Thyroid gland (tissue), 4 donors: ENCODE results near the gene KLF12. TPM values are rescaled to one million over a fixed set of nuclear protein-coding genes. Genes with fewer than 3 reads are reported as not detected.

Experiments used
- DNase-seq, 2 donors: peaks; one replicate each; pipeline ENCODE4 v3.0.0-alpha.2; 2019
- H3K27ac ChIP-seq, 3 donors: fragments of 200-600 bp; sonication (generic); 1 replicate in 2 of 3; 2 replicates in 1 of 3; pipeline ENCODE4 v1.5.1; 2016 to 2019; ENCODE audit warnings: mild to moderate bottlenecking in 1 of 3, moderate library complexity in 1 of 3
- H3K27me3 ChIP-seq: fragments of 200-600 bp; sonication (generic); one replicate; pipeline ENCODE4 v1.5.1; 2019
- H3K36me3 ChIP-seq, 2 donors: fragments of 200-600 bp; sonication (generic); one replicate each; pipeline ENCODE4 v1.5.1; 2016 to 2019
- H3K4me1 ChIP-seq, 2 donors: fragments of 200-600 bp; sonication (generic); one replicate each; pipeline ENCODE4 v1.5.1; 2017 to 2019
- H3K4me3 ChIP-seq, 3 donors: fragments of 200-600 bp; sonication (generic); replicated peaks in 1 of 3; 1 replicate in 2 of 3; 2 replicates in 1 of 3; pipeline ENCODE4 v1.5.1; 2016; ENCODE audit warnings: mild to moderate bottlenecking in 1 of 3
- H3K9me3 ChIP-seq: fragments of 200-600 bp; sonication (generic); one replicate; pipeline ENCODE4 v1.5.1; 2017
- CTCF ChIP-seq, 6 experiments: fragments of 200-600 bp in 3 of 6; fragments of 450-650 bp in 3 of 6; sonication (generic) in 3 of 6; IDR thresholded peaks; one replicate each; pipeline ENCODE4 v1.5.1; 2016 to 2019; ENCODE audit warnings: antibody characterized with exemption in 6 of 6, mild to moderate bottlenecking in 2 of 6, inconsistent platforms in 1 of 6, moderate library complexity in 1 of 6
- POLR2A ChIP-seq, 2 donors: fragments of 450-650 bp; IDR thresholded peaks; one replicate each; pipeline ENCODE4 v1.6.1; 2017; ENCODE audit warnings: antibody characterized with exemption in 2 of 2, mild to moderate bottlenecking in 2 of 2, moderate library complexity in 1 of 2
- WGBS, 2 donors: methylation state at CpG; one replicate each; pipeline ENCODE4 v1.1.5; 2017; 5-methylcytosine and 5-hydroxymethylcytosine counted together
- intact Hi-C: fragments of 100-400 bp; cut with DNase I; formaldehyde crosslinking; loops from one replicate; pipeline ENCODE4 v1.15.1; 2023
- total RNA-seq, 4 donors: library from RNA; depleted of rRNA; stranded (reverse); fragments of >200 nt; gene quantifications; one replicate each; pipeline ENCODE4 v1.2.3, GENCODE V29; 2016

Gene KLF12
- total RNA-seq, 4 donors from 2014 or later, result 3.2 to 6.1 (median 5.3) TPM

DNA sequence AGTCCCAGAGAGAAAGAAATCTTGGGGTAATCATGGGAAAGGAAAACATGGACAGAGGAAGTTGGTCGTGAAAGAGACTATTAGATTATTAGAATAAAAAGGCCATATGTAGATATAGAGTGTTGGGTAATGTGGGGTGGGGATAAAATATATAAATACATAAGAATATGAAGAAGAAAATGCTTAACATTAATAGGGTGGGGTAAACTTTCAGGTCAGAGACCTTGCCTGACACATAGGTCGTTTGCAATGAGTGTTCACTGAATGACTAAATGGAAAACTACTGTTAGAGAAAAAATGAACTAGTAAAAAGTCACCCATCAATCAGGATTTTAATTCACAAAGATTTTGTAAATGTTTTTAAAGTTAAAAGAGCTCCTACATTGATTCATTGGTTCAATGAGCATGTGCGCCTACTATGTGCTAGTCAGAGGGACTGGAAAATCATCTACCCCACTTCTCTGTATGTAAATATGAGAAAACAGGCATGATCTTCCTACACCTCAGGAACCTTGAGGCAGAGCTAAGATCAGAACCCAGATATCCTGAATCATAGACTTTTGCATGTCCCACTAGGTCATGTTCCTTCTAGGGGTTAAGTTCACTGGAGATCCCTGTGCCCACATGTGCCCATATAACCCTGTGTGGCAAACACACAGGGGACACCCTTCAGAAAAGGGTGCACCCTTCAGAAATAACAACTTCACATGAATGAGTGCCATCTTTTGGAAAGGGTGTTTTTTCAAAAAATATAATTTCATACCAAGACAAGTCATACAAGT, 24.6 kb upstream of the KLF12 start:
- 69 to 73% methylated on average over 3 of the region's 3 CpGs for WGBS, 2 donors
- no peak overlapping the region for H3K27ac ChIP-seq
- H3K4me1 ChIP-seq, result no peaks in the 10 kb centered on the region
- no peak for TF ChIP-seq POLR2A (IDR thresholded peaks at IDR 0.05)
- no peak for TF ChIP-seq CTCF (IDR thresholded peaks at IDR 0.05)
- no peak for DNase-seq
- no peaks in the 10 kb centered on the region for H3K9me3 ChIP-seq
- H3K4me3 ChIP-seq, result no peak overlapping the region
- no peaks in the 10 kb centered on the region for H3K27me3 ChIP-seq
- intact Hi-C loops, result no loop called here
- no peaks in the 10 kb centered on the region for H3K36me3 ChIP-seq

DNA sequence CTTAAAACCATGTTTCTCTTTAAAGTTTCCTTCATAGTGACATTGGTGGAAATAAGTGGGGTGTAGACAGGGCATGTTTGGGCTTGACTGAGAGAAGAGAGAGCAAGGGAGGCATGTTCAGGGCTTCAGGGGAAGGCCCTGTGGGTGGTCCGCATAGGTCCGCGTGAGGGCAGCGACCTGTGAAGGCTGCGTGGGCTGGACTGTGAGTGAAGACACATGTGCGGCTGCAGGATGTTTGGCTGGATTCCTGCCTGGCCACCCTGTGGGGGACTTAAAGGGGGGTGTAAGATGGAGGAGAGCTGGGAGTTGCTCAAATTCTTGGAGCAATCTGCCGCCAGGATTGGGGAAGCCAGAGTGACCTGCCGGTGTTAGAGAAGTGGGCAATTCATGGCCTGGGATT, 23.8 kb upstream of the KLF12 start:
- H3K36me3 ChIP-seq, result no peaks in the 10 kb centered on the region
- H3K4me1 ChIP-seq, result no peaks in the 10 kb centered on the region
- DNase-seq, result no peak
- H3K27me3 ChIP-seq, result no peaks in the 10 kb centered on the region
- TF ChIP-seq POLR2A (IDR thresholded peaks at IDR 0.05) (no peak), CTCF (IDR thresholded peaks at IDR 0.05) (no peak)
- intact Hi-C loops, result no loop called here
- 68 to 84% methylated on average over 8 of the region's 8 CpGs for WGBS, 2 donors
- no peak overlapping the region for H3K27ac ChIP-seq
- no peaks in the 10 kb centered on the region for H3K9me3 ChIP-seq
- no peak overlapping the region for H3K4me3 ChIP-seq

GRCh38 chr13:74154981-74155380, 20.8 kb upstream of the KLF12 start:
- H3K36me3 ChIP-seq, result no peaks in the 10 kb centered on the region
- WGBS, 2 donors, result 93% methylated on average over 3 of the region's 3 CpGs
- H3K9me3 ChIP-seq, result no peaks in the 10 kb centered on the region
- H3K4me3 ChIP-seq, result no peak overlapping the region
- intact Hi-C loops, result no loop called here
- DNase-seq, result no peak
- H3K27me3 ChIP-seq, result no peaks in the 10 kb centered on the region
- TF ChIP-seq POLR2A (IDR thresholded peaks at IDR 0.05), result no peak
- no peak for TF ChIP-seq CTCF (IDR thresholded peaks at IDR 0.05)
- no peaks in the 10 kb centered on the region for H3K4me1 ChIP-seq
- H3K27ac ChIP-seq, result no peak overlapping the region

GRCh38 chr13:74153316-74153715, 19.1 kb upstream of the KLF12 start:
- intact Hi-C loops, result no loop called here
- 68 to 94% methylated on average over 2 of the region's 2 CpGs for WGBS, 2 donors
- no peaks in the 10 kb centered on the region for H3K36me3 ChIP-seq
- H3K9me3 ChIP-seq, result no peaks in the 10 kb centered on the region
- no peaks in the 10 kb centered on the region for H3K27me3 ChIP-seq
- no peaks in the 10 kb centered on the region for H3K4me1 ChIP-seq
- H3K27ac ChIP-seq, result no peak overlapping the region
- H3K4me3 ChIP-seq, result no peak overlapping the region
- DNase-seq, result no peak
- TF ChIP-seq POLR2A (IDR thresholded peaks at IDR 0.05) (no peak), CTCF (IDR thresholded peaks at IDR 0.05) (no peak)

- Histone ChIP-seq H3K4me3 (no peak overlapping the region), H3K27ac (no peak overlapping the region), H3K27me3 (no peaks in the 10 kb centered on the region), H3K4me1 (no peaks in the 10 kb centered on the region), H3K36me3 (no peaks in the 10 kb centered on the region), H3K9me3 (no peaks in the 10 kb centered on the region)
- 45 to 47% methylated on average over 3 of the region's 3 CpGs for WGBS, 2 donors
- DNase-seq, result no peak
- intact Hi-C loops, result no loop called here
- TF ChIP-seq POLR2A (IDR thresholded peaks at IDR 0.05), result no peak
- TF ChIP-seq CTCF (IDR thresholded peaks at IDR 0.05), result no peak
Measured at GRCh38 chr13:74151859-74152258, 17.7 kb upstream of the KLF12 start.
